OCI-LY7 (cell line): ENCODE results near the gene XAB2.

Experiments used
- CTCF ChIP-seq: fragments of 200-600 bp; sonication (generic); conservative IDR thresholded peaks from 2 replicates; pipeline ENCODE4 v1.5.1; 2014; ENCODE audit warnings: mild to moderate bottlenecking, antibody characterized with exemption, low read length, moderate library complexity, mixed read lengths
- EZH2phosphoT487 ChIP-seq: fragments of 200-600 bp; sonication (generic); IDR thresholded peaks from 2 replicates; pipeline ENCODE4 v1.6.1; 2018; ENCODE audit warnings: low read depth, borderline replicate concordance, mild to moderate bottlenecking, mixed run types, antibody characterized with exemption, low read length, moderate library complexity, mixed read lengths

- TF ChIP-seq CTCF (peak; percentile 39; the same call in 1 of the 2 replicates), EZH2phosphoT487 (no peak)
These were observed 12.2 kb upstream of the XAB2 start for GRCh38 chr19:7641290-7642276.
